HEK293 (cell line): ENCODE measurements around the gene LIX1L.

ENCODE experiments used
- CTCF ChIA-PET: fragments of 350-600 bp; formaldehyde crosslinking; extraction: SDS; loops from one replicate; lab custom pipeline; 2021; ENCODE audit warnings: antibody characterized with exemption; lab: Yijun Ruan, JAX
- POLR2A ChIA-PET: fragments of 300-600 bp; formaldehyde crosslinking; extraction: SDS; loops from one replicate; lab custom pipeline; 2020; ENCODE audit warnings: antibody characterized with exemption, inconsistent platforms; lab: Yijun Ruan, JAX
- H3K27ac ChIP-seq: fragments of 200-500 bp; sonication (Bioruptor generic); 2 replicates; pipeline ENCODE4 v1.5.1; 2014; ENCODE audit warnings: low read depth, low read length, control low read depth, inconsistent platforms; ENCODE audit errors: extremely low read depth
- H3K36me3 ChIP-seq, 2 experiments: fragments of 200-500 bp in 1 of 2; sonication (Bioruptor generic) in 1 of 2; 1 replicate in 1 of 2; 2 replicates in 1 of 2; pipeline ENCODE4 v1.5.1; 2014 to 2017; ENCODE audit warnings: inconsistent platforms in 2 of 2, low read length in 2 of 2; ENCODE audit not compliant: control insufficient read depth in 2 of 2, insufficient read depth in 1 of 2
- H3K4me1 ChIP-seq: fragments of 200-500 bp; sonication (Bioruptor generic); 2 replicates; pipeline ENCODE4 v1.5.1; 2014; ENCODE audit warnings: mild to moderate bottlenecking, low read length, inconsistent platforms; ENCODE audit not compliant: control insufficient read depth, insufficient read depth
- H3K4me3 ChIP-seq: 2 replicates; pipeline ENCODE4 v1.5.1; 2011; ENCODE audit warnings: low read depth, mild to moderate bottlenecking, control low read depth, low read length, moderate library complexity
- H3K9me3 ChIP-seq: fragments of 200-500 bp; sonication (Bioruptor generic); 2 replicates; pipeline ENCODE4 v1.5.1; 2014; ENCODE audit warnings: low read depth, low read length, inconsistent platforms; ENCODE audit not compliant: control insufficient read depth, insufficient read depth
- ZEB2 ChIP-seq: fragments of 450-650 bp; formaldehyde crosslinking; IDR thresholded peaks from 2 replicates; pipeline ENCODE4 v1.5.1; 2016; ENCODE audit warnings: missing biosample characterization, missing genetic modification characterization
- ZNF146 ChIP-seq: fragments of 450-650 bp; formaldehyde crosslinking; IDR thresholded peaks from 2 replicates; pipeline ENCODE4 v1.5.1; 2016; ENCODE audit warnings: missing biosample characterization, missing genetic modification characterization
- ZNF335 ChIP-seq: fragments of 450-650 bp; formaldehyde crosslinking; conservative IDR thresholded peaks from 2 replicates; pipeline ENCODE4 v1.5.1; 2016; ENCODE audit warnings: missing biosample characterization, missing genetic modification characterization
- ZNF514 ChIP-seq: fragments of 450-650 bp; formaldehyde crosslinking; IDR thresholded peaks from 2 replicates; pipeline ENCODE4 v1.5.1; 2016; ENCODE audit warnings: missing biosample characterization, missing genetic modification characterization
- ZSCAN16 ChIP-seq: fragments of 450-650 bp; formaldehyde crosslinking; IDR thresholded peaks from 2 replicates; pipeline ENCODE4 v1.5.1; 2016; ENCODE audit warnings: missing biosample characterization, missing genetic modification characterization
- TF ChIP-seq, protein P1 (sequence below): fragments of 450-650 bp; formaldehyde crosslinking; IDR thresholded peaks from 2 replicates; pipeline ENCODE4 v1.5.1; 2017; ENCODE audit warnings: missing biosample characterization, mild to moderate bottlenecking, missing genetic modification characterization, moderate library complexity
- TF ChIP-seq, protein P2 (sequence below): fragments of 450-650 bp; formaldehyde crosslinking; IDR thresholded peaks from 2 replicates; pipeline ENCODE4 v1.5.1; 2016; ENCODE audit warnings: missing biosample characterization, missing genetic modification characterization
- TF ChIP-seq, protein P3 (sequence below): fragments of 450-650 bp; formaldehyde crosslinking; IDR thresholded peaks from 2 replicates; pipeline ENCODE4 v1.5.1; 2016; ENCODE audit warnings: missing biosample characterization, missing genetic modification characterization
- TF ChIP-seq, protein P4 (sequence below): IDR thresholded peaks from 2 replicates; pipeline ENCODE4 v1.6.1; 2011; ENCODE audit warnings: mild to moderate bottlenecking, low read depth, low read length, borderline replicate concordance
- TF ChIP-seq, protein P5 (sequence below): fragments of 450-650 bp; formaldehyde crosslinking; IDR thresholded peaks from 2 replicates; pipeline ENCODE4 v1.5.1; 2016; ENCODE audit warnings: missing biosample characterization, missing genetic modification characterization

Gene LIX1L

DNA sequence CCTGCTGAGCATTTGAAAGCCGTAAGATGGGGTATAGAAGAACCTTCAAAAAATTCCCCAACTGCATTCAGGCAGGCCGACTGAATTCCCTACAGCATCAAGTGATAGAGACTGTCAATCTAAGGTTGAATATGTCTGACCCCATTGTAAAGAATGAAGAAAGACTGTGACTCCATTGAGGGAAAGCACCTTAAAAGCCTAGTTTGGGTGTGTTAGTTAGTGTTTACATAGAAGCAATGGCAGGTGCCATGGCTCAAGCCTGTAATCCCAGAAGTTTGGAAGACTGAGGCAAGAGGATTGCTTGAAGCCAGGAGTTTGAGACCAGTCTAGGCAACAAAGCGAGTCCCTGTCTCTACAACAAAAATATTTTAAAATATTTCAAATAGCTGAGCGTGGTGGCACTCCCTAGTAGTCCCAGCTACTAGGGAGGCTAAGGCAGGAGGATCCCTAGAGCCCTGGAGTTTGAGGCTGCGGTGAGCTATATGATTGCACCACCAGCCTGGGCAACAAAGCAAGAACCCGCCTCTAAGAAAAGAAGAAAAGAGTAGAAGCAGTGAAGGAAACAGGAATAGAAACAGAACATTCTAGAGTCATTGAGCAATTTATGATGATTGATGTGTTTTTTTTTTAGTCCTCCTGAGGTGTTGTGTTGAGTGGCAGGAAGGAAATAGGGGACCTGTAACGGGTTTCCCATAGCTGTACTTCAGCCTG, 22.1 kb upstream of the LIX1L start:
- Histone ChIP-seq H3K36me3 (no peaks in the 10 kb centered on the region), H3K27ac (peak overlapping the region; percentile 43), H3K9me3 (no peaks in the 10 kb centered on the region), H3K4me1 (peaks cover 6% of the 10 kb centered on the region), H3K4me3 (no peak overlapping the region)
- CTCF ChIA-PET = interaction anchor here (0.6 to 6.8 kb wide), 13 partner anchors 11 to 135 kb away, joined by 3 to 227 read pairs (median 5); partner anchors contain the start of genes ANKRD34A, LIX1L, NUDT17 and POLR3GL
- TF ChIP-seq, protein P1, sequence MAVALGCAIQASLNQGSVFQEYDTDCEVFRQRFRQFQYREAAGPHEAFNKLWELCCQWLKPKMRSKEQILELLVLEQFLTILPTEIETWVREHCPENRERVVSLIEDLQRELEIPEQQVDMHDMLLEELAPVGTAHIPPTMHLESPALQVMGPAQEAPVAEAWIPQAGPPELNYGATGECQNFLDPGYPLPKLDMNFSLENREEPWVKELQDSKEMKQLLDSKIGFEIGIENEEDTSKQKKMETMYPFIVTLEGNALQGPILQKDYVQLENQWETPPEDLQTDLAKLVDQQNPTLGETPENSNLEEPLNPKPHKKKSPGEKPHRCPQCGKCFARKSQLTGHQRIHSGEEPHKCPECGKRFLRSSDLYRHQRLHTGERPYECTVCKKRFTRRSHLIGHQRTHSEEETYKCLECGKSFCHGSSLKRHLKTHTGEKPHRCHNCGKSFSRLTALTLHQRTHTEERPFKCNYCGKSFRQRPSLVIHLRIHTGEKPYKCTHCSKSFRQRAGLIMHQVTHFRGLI (tag by site-specific recombination) = no peak
- TF ChIP-seq ZNF514 (tag by site-specific recombination) (no peak), ZNF146 (tag by site-specific recombination) (no peak), ZNF335 (peak; percentile 38; the same call in 1 of the 2 replicates), ZEB2 (tag by site-specific recombination) (0 out of 2 replicates have a peak, but pooled peaks have one; percentile 14), ZSCAN16 (no peak)
- TF ChIP-seq, protein P2, sequence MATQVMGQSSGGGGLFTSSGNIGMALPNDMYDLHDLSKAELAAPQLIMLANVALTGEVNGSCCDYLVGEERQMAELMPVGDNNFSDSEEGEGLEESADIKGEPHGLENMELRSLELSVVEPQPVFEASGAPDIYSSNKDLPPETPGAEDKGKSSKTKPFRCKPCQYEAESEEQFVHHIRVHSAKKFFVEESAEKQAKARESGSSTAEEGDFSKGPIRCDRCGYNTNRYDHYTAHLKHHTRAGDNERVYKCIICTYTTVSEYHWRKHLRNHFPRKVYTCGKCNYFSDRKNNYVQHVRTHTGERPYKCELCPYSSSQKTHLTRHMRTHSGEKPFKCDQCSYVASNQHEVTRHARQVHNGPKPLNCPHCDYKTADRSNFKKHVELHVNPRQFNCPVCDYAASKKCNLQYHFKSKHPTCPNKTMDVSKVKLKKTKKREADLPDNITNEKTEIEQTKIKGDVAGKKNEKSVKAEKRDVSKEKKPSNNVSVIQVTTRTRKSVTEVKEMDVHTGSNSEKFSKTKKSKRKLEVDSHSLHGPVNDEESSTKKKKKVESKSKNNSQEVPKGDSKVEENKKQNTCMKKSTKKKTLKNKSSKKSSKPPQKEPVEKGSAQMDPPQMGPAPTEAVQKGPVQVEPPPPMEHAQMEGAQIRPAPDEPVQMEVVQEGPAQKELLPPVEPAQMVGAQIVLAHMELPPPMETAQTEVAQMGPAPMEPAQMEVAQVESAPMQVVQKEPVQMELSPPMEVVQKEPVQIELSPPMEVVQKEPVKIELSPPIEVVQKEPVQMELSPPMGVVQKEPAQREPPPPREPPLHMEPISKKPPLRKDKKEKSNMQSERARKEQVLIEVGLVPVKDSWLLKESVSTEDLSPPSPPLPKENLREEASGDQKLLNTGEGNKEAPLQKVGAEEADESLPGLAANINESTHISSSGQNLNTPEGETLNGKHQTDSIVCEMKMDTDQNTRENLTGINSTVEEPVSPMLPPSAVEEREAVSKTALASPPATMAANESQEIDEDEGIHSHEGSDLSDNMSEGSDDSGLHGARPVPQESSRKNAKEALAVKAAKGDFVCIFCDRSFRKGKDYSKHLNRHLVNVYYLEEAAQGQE (tag by site-specific recombination) = no peak
- TF ChIP-seq, protein P3, sequence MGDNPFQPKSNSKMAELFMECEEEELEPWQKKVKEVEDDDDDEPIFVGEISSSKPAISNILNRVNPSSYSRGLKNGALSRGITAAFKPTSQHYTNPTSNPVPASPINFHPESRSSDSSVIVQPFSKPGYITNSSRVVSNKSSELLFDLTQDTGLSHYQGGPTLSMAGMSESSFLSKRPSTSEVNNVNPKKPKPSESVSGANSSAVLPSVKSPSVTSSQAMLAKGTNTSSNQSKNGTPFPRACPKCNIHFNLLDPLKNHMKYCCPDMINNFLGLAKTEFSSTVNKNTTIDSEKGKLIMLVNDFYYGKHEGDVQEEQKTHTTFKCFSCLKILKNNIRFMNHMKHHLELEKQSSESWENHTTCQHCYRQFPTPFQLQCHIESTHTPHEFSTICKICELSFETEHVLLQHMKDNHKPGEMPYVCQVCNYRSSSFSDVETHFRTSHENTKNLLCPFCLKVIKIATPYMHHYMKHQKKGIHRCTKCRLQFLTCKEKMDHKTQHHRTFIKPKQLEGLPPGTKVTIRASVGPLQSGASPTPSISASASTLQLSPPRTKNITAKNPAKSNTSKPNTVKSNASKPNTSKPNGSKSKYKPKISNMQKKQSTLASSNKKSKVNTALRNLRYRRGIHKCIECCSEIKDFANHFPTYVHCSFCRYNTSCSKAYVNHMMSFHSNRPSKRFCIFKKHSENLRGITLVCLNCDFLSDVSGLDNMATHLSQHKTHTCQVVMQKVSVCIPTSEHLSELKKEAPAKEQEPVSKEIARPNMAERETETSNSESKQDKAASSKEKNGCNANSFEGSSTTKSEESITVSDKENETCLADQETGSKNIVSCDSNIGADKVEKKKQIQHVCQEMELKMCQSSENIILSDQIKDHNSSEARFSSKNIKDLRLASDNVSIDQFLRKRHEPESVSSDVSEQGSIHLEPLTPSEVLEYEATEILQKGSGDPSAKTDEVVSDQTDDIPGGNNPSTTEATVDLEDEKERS (tag by site-specific recombination) = no peak
- TF ChIP-seq, protein P4, sequence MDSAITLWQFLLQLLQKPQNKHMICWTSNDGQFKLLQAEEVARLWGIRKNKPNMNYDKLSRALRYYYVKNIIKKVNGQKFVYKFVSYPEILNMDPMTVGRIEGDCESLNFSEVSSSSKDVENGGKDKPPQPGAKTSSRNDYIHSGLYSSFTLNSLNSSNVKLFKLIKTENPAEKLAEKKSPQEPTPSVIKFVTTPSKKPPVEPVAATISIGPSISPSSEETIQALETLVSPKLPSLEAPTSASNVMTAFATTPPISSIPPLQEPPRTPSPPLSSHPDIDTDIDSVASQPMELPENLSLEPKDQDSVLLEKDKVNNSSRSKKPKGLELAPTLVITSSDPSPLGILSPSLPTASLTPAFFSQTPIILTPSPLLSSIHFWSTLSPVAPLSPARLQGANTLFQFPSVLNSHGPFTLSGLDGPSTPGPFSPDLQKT = no peak
- TF ChIP-seq, protein P5, sequence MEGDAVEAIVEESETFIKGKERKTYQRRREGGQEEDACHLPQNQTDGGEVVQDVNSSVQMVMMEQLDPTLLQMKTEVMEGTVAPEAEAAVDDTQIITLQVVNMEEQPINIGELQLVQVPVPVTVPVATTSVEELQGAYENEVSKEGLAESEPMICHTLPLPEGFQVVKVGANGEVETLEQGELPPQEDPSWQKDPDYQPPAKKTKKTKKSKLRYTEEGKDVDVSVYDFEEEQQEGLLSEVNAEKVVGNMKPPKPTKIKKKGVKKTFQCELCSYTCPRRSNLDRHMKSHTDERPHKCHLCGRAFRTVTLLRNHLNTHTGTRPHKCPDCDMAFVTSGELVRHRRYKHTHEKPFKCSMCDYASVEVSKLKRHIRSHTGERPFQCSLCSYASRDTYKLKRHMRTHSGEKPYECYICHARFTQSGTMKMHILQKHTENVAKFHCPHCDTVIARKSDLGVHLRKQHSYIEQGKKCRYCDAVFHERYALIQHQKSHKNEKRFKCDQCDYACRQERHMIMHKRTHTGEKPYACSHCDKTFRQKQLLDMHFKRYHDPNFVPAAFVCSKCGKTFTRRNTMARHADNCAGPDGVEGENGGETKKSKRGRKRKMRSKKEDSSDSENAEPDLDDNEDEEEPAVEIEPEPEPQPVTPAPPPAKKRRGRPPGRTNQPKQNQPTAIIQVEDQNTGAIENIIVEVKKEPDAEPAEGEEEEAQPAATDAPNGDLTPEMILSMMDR (tag by site-specific recombination) = no peak
- POLR2A ChIA-PET = interaction anchor here (0.9 to 3.7 kb wide), 13 partner anchors 8 to 121 kb away, joined by 3 to 30 read pairs (median 5); partner anchors contain the start of genes ANKRD34A, LIX1L, PEX11B and PIAS3
